HFF-Myc (cell line): Measurements from ENCODE around the gene ADCY1.

Source experiments
- DNase-seq: peaks from one replicate; pipeline ENCODE4 v3.0.0-alpha.2; 2011; ENCODE audit warnings: low read depth; ENCODE audit errors: extremely low read depth
- H3K4me3 ChIP-seq: replicated peaks from 2 replicates; pipeline ENCODE4 v1.5.1; 2011; ENCODE audit warnings: low read depth, mild to moderate bottlenecking, control low read depth, low read length
- TF ChIP-seq, protein P1 (sequence below): IDR thresholded peaks from 2 replicates; pipeline ENCODE4 v1.5.1; 2012; ENCODE audit warnings: mild to moderate bottlenecking, low read depth, low read length, control low read depth; ENCODE audit errors: missing control alignments

The ADCY1 gene

DNA sequence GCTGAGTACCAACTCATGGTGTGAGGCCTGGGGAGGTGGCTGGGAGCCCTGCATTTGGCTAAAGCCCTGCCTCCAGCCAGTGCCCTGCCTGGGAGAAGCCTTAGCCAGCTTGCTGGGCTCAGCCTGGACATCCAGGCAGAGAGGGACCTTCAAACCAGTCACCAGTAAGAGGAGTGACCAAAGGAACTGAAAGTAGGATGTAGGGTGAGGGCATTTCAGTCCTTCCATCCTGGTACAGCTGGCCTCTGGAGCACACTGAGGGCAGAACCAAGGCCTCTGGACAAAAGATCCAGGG lies 124.8 kb downstream of the ADCY1 start:
- TF ChIP-seq, protein P1, sequence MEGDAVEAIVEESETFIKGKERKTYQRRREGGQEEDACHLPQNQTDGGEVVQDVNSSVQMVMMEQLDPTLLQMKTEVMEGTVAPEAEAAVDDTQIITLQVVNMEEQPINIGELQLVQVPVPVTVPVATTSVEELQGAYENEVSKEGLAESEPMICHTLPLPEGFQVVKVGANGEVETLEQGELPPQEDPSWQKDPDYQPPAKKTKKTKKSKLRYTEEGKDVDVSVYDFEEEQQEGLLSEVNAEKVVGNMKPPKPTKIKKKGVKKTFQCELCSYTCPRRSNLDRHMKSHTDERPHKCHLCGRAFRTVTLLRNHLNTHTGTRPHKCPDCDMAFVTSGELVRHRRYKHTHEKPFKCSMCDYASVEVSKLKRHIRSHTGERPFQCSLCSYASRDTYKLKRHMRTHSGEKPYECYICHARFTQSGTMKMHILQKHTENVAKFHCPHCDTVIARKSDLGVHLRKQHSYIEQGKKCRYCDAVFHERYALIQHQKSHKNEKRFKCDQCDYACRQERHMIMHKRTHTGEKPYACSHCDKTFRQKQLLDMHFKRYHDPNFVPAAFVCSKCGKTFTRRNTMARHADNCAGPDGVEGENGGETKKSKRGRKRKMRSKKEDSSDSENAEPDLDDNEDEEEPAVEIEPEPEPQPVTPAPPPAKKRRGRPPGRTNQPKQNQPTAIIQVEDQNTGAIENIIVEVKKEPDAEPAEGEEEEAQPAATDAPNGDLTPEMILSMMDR = no peak
- no peak overlapping the region for H3K4me3 ChIP-seq
- DNase-seq = no peak

DNA sequence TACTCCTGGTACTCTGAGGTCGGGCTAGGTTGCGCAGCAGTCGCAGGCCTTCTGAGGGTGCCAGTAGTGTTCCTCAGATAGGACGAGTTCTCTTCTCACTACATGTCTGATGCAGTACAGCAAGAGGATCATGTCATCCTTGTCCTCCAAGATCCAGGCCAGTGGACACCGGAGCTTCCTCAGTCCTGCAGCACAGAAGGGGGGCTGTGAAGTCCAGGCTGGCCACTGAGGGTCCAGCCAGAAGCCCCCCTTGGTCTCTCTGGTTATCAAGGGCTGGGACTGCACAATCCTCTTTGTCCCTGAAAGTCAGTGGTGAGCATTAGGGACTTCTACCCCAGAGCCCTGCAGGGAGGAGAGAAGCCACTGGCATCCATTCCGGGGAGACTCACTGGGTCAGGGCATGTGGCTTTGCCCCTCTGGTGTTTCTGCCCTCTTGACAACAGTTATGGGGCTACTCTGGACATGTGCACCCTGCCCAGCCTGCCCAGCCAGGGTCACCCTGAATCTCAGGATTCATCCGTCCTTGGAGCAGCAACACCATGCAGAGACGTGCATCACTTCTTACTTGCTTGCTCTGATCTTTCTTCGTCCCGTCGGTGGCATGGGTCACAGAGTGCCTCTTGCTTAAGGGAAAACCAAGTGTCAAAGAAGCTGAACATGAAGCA lies 125.7 kb downstream of the ADCY1 start:
- no peak for DNase-seq
- TF ChIP-seq, protein P1 = no peak
- no peak overlapping the region for H3K4me3 ChIP-seq

DNA sequence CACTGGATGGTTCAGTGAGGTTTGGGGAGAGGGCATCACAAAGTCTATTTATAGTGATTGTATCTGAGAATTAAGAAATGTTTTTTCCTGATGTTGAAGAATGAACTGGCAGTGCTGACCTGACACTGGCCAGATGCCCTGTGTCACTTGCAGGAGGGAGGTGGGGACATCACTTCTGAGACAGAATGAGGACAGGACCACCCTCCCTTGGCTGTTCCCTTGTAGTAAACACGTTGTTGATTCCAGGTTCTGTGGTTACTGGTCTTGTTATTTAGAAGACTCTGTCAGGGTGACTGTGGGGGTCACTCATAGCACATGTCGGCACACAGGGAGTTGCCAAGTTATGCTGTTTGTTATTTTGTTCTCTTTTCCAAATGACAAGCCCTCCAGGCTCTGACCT lies 126.4 kb downstream of the ADCY1 start:
- no peak for DNase-seq
- TF ChIP-seq, protein P1 = no peak
- H3K4me3 ChIP-seq = no peak overlapping the region

DNA sequence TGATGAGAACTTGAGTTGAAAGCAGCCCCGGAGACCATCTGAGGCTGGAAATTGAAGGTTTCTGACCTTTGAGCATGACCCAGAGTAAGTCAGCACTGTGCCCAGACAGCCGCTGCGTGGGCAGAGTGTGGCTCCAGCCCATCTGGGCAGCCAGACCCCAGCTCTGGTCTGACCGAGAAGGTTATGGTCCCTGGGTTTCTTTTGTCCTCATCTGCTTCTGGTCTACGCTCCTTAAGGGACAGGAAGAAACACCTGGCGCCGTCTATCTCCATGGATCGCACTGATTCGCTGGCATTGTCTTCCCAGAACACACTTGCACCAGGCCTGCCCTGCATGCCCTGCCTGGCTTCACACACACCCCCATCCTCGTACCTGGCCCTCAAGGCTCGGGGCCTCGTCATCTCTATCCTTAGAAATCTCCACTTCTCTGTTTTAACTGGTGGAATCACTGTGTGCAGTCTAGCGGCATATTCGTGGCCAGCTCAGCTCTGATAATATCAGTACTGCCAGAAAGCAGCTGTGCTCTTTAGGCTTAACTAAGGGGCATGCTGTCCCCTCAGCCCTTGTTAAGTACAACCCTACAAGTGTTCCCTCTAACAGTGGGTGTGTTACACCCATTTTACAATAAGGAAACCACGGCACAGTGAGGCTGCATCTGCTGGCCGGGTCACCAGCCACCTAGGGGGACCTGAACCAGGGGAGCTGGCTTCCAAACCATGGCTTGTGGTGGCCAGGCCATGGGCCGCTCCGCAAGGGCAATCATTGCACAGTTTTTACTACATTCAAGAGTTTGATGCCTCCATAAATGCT lies 127.7 kb downstream of the ADCY1 start:
- DNase-seq = no peak
- no peak overlapping the region for H3K4me3 ChIP-seq
- TF ChIP-seq, protein P1 = no peak

DNA sequence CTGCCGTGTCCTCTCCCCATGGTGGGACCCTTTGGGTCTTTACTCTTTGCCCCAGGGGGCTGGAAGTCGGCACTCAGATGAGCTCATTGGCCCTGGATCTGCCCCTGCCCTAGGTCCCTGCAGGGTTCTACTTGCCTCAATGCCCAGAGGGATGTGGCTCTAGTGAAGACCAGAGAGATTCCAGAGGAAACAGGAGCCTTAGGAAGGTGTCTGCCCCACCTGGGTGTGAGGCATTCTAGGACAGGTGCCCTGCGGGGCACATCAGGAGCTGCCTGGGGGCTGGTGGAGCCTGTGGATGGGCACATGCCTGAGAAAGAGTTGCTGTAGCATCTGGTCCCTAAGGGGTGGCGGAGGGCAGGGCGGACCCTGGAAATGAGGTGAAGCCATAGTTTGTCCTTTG lies 128.6 kb downstream of the ADCY1 start:
- no peak overlapping the region for H3K4me3 ChIP-seq
- TF ChIP-seq, protein P1 = no peak
- no peak for DNase-seq

DNA sequence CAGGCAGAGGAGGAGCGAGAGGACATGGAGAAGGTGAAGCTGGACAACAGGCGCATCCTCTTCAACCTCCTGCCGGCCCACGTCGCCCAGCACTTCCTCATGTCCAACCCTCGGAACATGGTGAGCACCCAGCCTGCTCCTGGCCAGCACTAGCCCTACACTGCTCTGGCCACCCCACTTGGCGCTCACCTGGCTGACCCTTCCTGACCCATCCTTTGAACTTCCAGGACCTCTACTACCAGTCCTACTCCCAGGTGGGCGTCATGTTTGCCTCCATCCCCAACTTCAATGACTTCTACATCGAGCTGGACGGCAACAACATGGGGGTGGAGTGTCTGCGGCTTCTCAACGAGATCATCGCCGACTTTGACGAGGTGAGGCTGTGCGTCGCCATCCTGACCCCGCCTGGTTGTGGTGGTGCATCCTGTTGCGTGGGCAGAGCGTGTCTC lies 129.2 kb downstream of the ADCY1 start:
- H3K4me3 ChIP-seq = no peak overlapping the region
- no peak for DNase-seq
- TF ChIP-seq, protein P1 = no peak
